ENCODE measurements around the gene RNPC3.
A peak's percentile ranks its signal among the peaks of the same experiment; 100 is the strongest.

The RNPC3 gene, protein sequence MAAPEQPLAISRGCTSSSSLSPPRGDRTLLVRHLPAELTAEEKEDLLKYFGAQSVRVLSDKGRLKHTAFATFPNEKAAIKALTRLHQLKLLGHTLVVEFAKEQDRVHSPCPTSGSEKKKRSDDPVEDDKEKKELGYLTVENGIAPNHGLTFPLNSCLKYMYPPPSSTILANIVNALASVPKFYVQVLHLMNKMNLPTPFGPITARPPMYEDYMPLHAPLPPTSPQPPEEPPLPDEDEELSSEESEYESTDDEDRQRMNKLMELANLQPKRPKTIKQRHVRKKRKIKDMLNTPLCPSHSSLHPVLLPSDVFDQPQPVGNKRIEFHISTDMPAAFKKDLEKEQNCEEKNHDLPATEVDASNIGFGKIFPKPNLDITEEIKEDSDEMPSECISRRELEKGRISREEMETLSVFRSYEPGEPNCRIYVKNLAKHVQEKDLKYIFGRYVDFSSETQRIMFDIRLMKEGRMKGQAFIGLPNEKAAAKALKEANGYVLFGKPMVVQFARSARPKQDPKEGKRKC

GRCh38 chr1:103525607-103526507 is at the start of gene RNPC3:
Gene RNPC3, plus strand, starts transcription at chr1:103525699. Its CDS starts 372 bp downstream, at chr1:103526071.
- peak; percentile 85 to 87 for DNase-seq (ENCODE audit: low read depth in 1 of 2, low spot score in 1 of 2)

DNA sequence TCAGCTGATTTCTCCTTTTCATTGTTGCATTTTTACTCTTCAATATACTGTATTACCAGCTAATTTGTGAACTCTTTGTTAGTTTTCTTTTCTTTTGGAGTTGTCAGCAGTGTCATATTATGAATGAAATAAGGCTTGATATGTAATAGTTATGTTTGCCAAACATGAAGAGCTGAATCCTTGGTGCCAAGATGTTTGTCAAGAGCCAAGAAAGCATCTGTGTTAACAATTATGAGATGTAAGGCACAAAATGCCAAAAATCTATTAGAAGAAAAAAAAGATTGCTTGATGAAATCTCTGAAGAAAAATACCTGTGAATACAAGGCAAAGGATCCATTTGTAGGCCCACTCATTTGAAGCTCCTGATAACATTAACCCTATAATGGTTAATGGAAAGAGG is 48.4 kb upstream of the RNPC3 start:
- no peak for DNase-seq (ENCODE audit: low read depth in 1 of 2, low spot score in 1 of 2)

GRCh38 chr1:103489935-103490334 is 35.6 kb upstream of the RNPC3 start:
- DNase-seq (ENCODE audit: low read depth in 1 of 2, low spot score in 1 of 2): no peak

GRCh38 chr1:103492003-103492625 is 33.4 kb upstream of the RNPC3 start:
- DNase-seq (ENCODE audit: low read depth in 1 of 2, low spot score in 1 of 2): no peak

GRCh38 chr1:103496014-103496635 is 29.4 kb upstream of the RNPC3 start:
- DNase-seq (ENCODE audit: low read depth in 1 of 2, low spot score in 1 of 2): no peak

DNA sequence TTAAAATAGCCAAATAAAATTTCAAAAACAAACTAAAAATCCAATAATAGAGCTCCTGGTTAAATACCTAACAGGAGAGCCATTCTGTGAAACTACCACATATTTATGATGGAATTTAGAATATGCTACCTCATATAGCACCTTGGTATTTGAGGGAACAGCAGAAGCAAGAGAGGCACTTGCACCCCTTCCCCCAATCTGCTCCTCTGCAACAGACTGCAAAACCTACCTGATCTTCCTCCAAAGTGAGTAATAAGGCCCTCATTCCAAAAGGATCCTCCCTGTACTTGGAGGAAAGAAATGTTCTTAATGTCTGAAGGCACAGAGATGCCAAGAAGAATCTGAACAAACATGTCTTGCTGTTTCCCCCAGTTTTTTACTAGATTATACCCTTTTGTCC is 28.1 kb upstream of the RNPC3 start:
- no peak for DNase-seq (ENCODE audit: low read depth in 1 of 2, low spot score in 1 of 2)

DNA sequence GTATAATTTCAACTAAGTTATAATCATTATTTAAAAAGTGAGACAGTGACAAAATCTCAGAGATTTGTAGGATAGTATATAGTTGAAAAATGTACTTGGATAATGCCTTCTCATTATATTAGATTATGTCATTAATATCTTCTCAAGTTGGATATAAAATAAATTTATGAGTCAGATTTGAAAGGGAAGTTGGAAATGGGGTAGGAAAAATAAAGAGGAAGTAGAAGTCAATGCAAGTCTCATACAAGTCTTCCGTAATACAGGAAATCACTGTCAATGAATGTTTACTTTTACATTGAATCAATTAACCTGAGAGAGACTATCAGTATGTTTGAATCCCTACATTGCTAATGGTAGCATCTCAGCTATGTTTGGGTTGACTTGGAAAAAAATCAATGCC is 16.2 kb upstream of the RNPC3 start:
- no peak for DNase-seq (ENCODE audit: low read depth in 1 of 2, low spot score in 1 of 2)

- no peak for DNase-seq (ENCODE audit: low read depth in 1 of 2, low spot score in 1 of 2)
Measured at GRCh38 chr1:103513711-103514110, 11.8 kb upstream of the RNPC3 start.

GRCh38 chr1:103514920-103515503 is 10.5 kb upstream of the RNPC3 start:
- DNase-seq (ENCODE audit: low read depth in 1 of 2, low spot score in 1 of 2): no peak

- DNase-seq (ENCODE audit: low read depth in 1 of 2, low spot score in 1 of 2): no peak
Measured at GRCh38 chr1:103516283-103516682, 9.2 kb upstream of the RNPC3 start.

GRCh38 chr1:103516693-103517092 is 8.8 kb upstream of the RNPC3 start:
- no peak for DNase-seq (ENCODE audit: low read depth in 1 of 2, low spot score in 1 of 2)

DNA sequence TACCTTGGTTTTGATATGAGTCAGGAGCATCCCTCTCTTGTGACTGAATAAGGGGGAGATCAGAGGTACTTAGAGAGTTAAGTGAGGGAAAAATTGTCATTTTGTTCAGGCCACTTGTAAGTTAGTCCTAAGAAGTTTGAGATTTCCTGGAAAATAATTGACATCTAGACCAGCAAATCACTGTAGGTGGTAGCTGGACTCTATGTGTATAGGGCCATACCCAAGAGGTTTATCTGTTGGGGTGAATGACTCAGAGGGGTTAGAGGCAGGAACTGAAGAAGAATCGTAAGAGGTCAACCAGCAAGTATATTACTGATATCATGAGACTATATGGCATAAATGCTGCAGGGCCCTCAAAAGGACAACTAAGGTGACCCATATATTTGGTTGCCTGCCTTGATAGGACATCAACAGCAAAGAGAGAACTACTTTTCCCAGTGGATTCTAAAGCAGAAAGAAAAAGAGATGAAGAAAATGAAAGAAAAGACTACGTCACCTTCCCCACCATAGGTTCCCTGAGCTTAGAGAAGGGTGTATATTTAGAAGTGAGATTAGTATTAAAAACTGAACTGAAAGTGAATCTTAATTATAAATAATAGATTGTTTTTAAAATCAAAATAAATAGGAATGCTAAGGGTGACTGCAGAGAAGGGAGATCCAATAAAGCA is 8.0 kb upstream of the RNPC3 start:
- DNase-seq (ENCODE audit: low read depth in 1 of 2, low spot score in 1 of 2): no peak

DNA sequence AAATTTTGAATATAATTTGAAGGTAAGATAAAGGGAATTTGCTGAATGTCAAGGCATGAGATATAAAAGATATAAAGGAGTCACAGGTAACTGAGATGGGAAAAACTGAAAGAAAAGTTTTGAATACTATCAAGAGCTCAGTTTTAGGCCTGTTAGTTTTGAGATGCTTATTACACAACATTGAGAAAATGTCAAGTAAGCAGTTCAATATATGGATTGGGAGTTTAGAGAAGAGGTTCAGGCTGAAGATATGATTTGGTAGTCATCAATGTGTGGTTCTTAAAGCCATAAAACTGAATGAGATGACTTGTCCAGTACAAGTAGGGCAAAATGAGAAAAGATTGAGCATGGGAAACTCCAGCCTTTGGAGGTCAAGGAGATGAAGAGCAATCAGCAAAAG is 4.7 kb upstream of the RNPC3 start:
- DNase-seq (ENCODE audit: low read depth in 1 of 2, low spot score in 1 of 2): no peak

- no peak for DNase-seq (ENCODE audit: low read depth in 1 of 2, low spot score in 1 of 2)
Measured at GRCh38 chr1:103523346-103523745, 2.2 kb upstream of the RNPC3 start.

DNA sequence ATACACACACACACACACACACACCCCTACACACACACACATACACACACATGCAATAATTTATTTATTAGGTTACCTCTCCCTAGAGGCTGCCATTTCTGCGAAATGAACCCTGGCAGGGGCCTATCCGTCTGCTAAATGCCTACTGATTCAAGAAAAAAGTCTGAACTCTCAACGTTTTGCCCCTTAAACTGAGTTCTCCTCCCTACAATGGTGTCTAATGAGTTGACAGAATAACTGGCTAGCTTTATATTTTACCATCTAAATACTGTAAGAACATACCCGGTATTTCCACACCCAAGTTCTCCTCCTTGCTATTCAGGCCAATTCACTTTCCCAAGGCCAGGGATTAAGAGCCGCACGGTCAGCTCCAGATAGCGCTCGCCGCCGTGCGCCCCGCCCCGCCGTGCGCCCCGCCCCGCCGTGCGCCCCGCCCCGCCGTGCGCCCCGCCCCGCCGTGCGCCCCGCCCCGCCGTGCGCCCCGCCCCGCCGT is 339 bp upstream of the RNPC3 start:
- no peak for DNase-seq (ENCODE audit: low read depth in 1 of 2, low spot score in 1 of 2)

- DNase-seq (ENCODE audit: low read depth in 1 of 2, low spot score in 1 of 2): no peak
Measured at GRCh38 chr1:103527331-103527730, 1.8 kb downstream of the RNPC3 start.

DNA sequence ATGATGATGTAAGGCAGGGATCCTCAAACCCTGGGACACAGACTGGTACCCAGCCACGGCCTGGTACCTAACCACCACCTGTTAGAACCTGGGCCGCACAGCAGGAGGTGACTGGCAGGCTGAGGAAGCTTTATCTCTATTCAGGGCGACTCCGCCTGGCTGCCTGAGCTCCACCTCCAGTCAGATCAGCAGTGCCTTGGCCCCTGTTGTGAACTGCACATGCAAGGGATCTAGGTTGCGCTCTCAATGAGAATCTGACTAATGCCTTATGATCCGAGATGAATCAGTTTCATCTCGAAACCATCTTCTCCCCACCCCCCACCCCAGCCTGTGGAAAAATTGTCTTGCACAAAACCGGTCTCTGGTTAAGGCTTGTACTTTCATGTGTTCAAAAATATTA is 4.2 kb downstream of the RNPC3 start:
- DNase-seq (ENCODE audit: low read depth in 1 of 2, low spot score in 1 of 2): peak; percentile 29 to 58

DNA sequence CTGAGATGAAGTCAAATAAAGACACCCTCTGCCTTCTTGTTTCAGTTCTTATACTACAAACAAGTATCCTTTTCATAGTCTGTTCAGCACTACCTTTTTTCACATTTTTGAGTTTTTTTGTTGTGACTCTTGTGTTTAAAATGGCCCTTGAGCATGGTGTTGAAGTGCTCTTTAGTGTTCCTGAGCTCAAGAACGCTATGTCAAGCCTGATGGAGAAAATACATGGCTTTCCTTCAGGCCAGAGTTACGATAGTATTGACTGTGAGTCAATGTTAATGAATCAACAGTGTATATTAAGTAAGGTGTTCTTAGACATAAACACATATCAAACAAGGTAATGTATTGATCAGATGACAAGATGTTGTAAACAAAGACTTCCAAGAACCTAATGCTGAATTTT is 12.7 kb downstream of the RNPC3 start:
- no peak for DNase-seq (ENCODE audit: low read depth in 1 of 2, low spot score in 1 of 2)

- no peak for DNase-seq (ENCODE audit: low read depth in 1 of 2, low spot score in 1 of 2)
Measured at GRCh38 chr1:103541431-103541830, 15.9 kb downstream of the RNPC3 start.

DNA sequence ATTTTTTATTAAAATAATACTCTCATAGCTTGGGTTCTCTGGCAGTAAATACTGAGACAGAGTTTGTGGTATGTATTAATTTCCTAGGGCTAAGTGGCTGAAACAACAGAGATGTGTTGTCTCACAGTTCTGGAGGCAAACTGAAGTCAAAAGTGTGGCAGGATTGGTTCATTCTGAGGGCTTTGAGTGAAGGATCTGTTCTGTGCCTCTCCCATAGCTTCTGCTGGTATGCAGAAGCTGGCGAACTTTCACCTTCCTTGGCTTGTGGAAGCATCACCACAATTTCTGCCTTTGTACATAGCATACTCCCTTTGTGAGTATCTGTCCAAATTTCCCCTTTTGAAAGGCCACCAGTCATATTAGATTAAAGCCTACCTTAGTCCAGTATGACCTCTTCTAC is 21.0 kb downstream of the RNPC3 start:
- DNase-seq (ENCODE audit: low read depth in 1 of 2, low spot score in 1 of 2): no peak

All from activated CD4-positive, alpha-beta T cell treated with anti-CD3 and anti-CD28 coated beads, Interleukin-2, amount 50 U/mL, for 24 hours (primary cell).